Stimulated activated CD8-positive, alpha-beta memory T cell treated with anti-CD3 and anti-CD28 coated beads, Interleukin-4, amount 100 ng/mL, for 4 hours (primary cell): ENCODE data around the gene SPOCK1.

Source experiments
- DNase-seq, 2 donors: peaks; one replicate each; pipeline ENCODE4 v3.0.0-alpha.2; 2020; ENCODE audit warnings: low read depth in 2 of 2, low spot score in 1 of 2

SPOCK1 gene

GRCh38 chr5:137366526-137366925 is 132.6 kb downstream of the SPOCK1 start:
- DNase-seq = no peak

GRCh38 chr5:137365126-137365865 is 133.8 kb downstream of the SPOCK1 start:
- DNase-seq = no peak

GRCh38 chr5:137361280-137361679 is 137.8 kb downstream of the SPOCK1 start:
- DNase-seq = no peak

- DNase-seq = no peak
Observed at GRCh38 chr5:137360607-137361006, 138.5 kb downstream of the SPOCK1 start.

- DNase-seq = no peak
Observed at GRCh38 chr5:137359941-137360340, 139.2 kb downstream of the SPOCK1 start.

- no peak for DNase-seq
Observed at GRCh38 chr5:137357436-137357835, 141.7 kb downstream of the SPOCK1 start.

GRCh38 chr5:137356127-137356526 is 143.0 kb downstream of the SPOCK1 start:
- DNase-seq = no peak

GRCh38 chr5:137355708-137356107 is 143.4 kb downstream of the SPOCK1 start:
- DNase-seq = no peak

GRCh38 chr5:137352095-137352494 is 147.0 kb downstream of the SPOCK1 start:
- no peak for DNase-seq

- DNase-seq = no peak
Observed at GRCh38 chr5:137350791-137351190, 148.3 kb downstream of the SPOCK1 start.

- DNase-seq = no peak
Observed at GRCh38 chr5:137348759-137349158, 150.4 kb downstream of the SPOCK1 start.

- DNase-seq = no peak
Observed at GRCh38 chr5:137347865-137348264, 151.3 kb downstream of the SPOCK1 start.

- DNase-seq = no peak
Observed at GRCh38 chr5:137346281-137346680, 152.8 kb downstream of the SPOCK1 start.

- no peak for DNase-seq
Observed at GRCh38 chr5:137345396-137345795, 153.7 kb downstream of the SPOCK1 start.

GRCh38 chr5:137344723-137345322 is 154.3 kb downstream of the SPOCK1 start:
- no peak for DNase-seq

GRCh38 chr5:137344021-137344420 is 155.1 kb downstream of the SPOCK1 start:
- no peak for DNase-seq

- DNase-seq = no peak
Observed at GRCh38 chr5:137342764-137343163, 156.4 kb downstream of the SPOCK1 start.

GRCh38 chr5:137341831-137342230 is 157.3 kb downstream of the SPOCK1 start:
- no peak for DNase-seq

GRCh38 chr5:137340881-137341280 is 158.2 kb downstream of the SPOCK1 start:
- DNase-seq = no peak

- no peak for DNase-seq
Observed at GRCh38 chr5:137336565-137337120, 162.5 kb downstream of the SPOCK1 start.

GRCh38 chr5:137336161-137336560 is 163.0 kb downstream of the SPOCK1 start:
- DNase-seq = no peak

GRCh38 chr5:137335493-137335892 is 163.6 kb downstream of the SPOCK1 start:
- DNase-seq = no peak

- no peak for DNase-seq
Observed at GRCh38 chr5:137333928-137334327, 165.2 kb downstream of the SPOCK1 start.
